CD4-positive, alpha-beta T cell (primary cell): Measurements from ENCODE around the gene PCYT1A. TPM values are rescaled to one million over a fixed set of nuclear protein-coding genes. Genes with fewer than 3 reads are reported as not detected.
A peak's percentile ranks its signal among the peaks of the same experiment; 100 is the strongest.

Experiments
- ATAC-seq: fragments of 200-7000 bp; cut with Tn5 transposase; one replicate; pipeline ENCODE4 v1.10.0; 2022; ENCODE audit warnings: mild to moderate bottlenecking; ENCODE audit not compliant: poor library complexity
- CTCF ChIA-PET: fragments of 350-600 bp; sonication (Branson Sonifier 250); formaldehyde crosslinking; loops from one replicate; lab custom pipeline; 2021; ENCODE audit warnings: antibody characterized with exemption, inconsistent platforms; lab: Charles Lee
- POLR2A ChIA-PET: fragments of 350-600 bp; sonication (Branson Sonifier 250); formaldehyde crosslinking; loops from one replicate; lab custom pipeline; 2021; ENCODE audit warnings: antibody characterized with exemption, inconsistent platforms; lab: Charles Lee
- DNase-seq, 14 experiments: peaks; one replicate each; pipeline ENCODE4 v3.0.0-alpha.2; 2013 to 2020; ENCODE audit warnings: mixed read lengths in 2 of 14
- H3K27ac ChIP-seq, 2 donors: one replicate each; pipeline versions ENCODE4 v1.5.1 to v1.7.0; 2013; ENCODE audit warnings: low read length in 2 of 2, low read depth in 1 of 2, mild to moderate bottlenecking in 1 of 2
- H3K27me3 ChIP-seq, 2 experiments: 1 replicate in 1 of 2; 2 replicates in 1 of 2; pipeline versions ENCODE4 v1.6.1 to v1.7.0; 2013; ENCODE audit warnings: low read length in 2 of 2, control low read depth in 1 of 2, mild to moderate bottlenecking in 1 of 2, moderate library complexity in 1 of 2; ENCODE audit not compliant: insufficient read depth in 2 of 2, control insufficient read depth in 1 of 2
- H3K36me3 ChIP-seq: one replicate; pipeline ENCODE4 v1.6.1; 2013; ENCODE audit warnings: low read length, control low read depth; ENCODE audit not compliant: insufficient read depth
- H3K4me1 ChIP-seq: one replicate; pipeline ENCODE4 v1.6.1; 2013; ENCODE audit warnings: low read length, control low read depth; ENCODE audit not compliant: insufficient read depth
- H3K4me3 ChIP-seq: one replicate; pipeline ENCODE4 v1.5.1; 2013; ENCODE audit warnings: mild to moderate bottlenecking, low read length, moderate library complexity
- H3K9me3 ChIP-seq, 2 experiments: 1 replicate in 1 of 2; 2 replicates in 1 of 2; pipeline versions ENCODE4 v1.6.1 to v1.7.0; 2013; ENCODE audit warnings: low read length in 2 of 2, mild to moderate bottlenecking in 2 of 2, control low read depth in 1 of 2, moderate library complexity in 1 of 2; ENCODE audit not compliant: control insufficient read depth in 1 of 2, insufficient read depth in 1 of 2
- H3K27ac Mint-ChIP-seq: one replicate; pipeline ENCODE4 v1.8.0; 2020; ENCODE audit warnings: mixed read lengths
- H3K27me3 Mint-ChIP-seq: one replicate; pipeline ENCODE4 v1.8.0; 2021; ENCODE audit warnings: mixed read lengths
- H3K36me3 Mint-ChIP-seq: one replicate; pipeline ENCODE4 v1.8.0; 2021; ENCODE audit warnings: low read depth, mixed read lengths
- H3K4me1 Mint-ChIP-seq: one replicate; pipeline ENCODE4 v1.8.0; 2021; ENCODE audit warnings: low read depth, mixed read lengths
- H3K4me3 Mint-ChIP-seq: one replicate; pipeline ENCODE4 v1.8.0; 2020; ENCODE audit warnings: mild to moderate bottlenecking, mixed read lengths
- H3K9me3 Mint-ChIP-seq: one replicate; pipeline ENCODE4 v1.8.0; 2020; ENCODE audit warnings: mixed read lengths
- intact Hi-C, 2 experiments: fragments of 100-400 bp; cut with DNase I in 1 of 2; cut with micrococcal nuclease in 1 of 2; formaldehyde crosslinking; loops; one replicate each; pipeline versions ENCODE4 v1.15.1 to v1.9.0; 2023 to 2025; cut with DNase I, micrococcal nuclease
- total RNA-seq, 174 experiments: library from RNA in 2 of 174; stranded (reverse) in 2 of 174; gene quantifications; one replicate each; pipeline ENCODE4 v1.2.3 and lab custom pipeline; 2021 to 2026
- TF ChIP-seq, protein P1 (sequence below): fragments of 200-600 bp; IDR thresholded peaks from one replicate; pipeline ENCODE4 v1.8.0; 2022; ENCODE audit warnings: antibody characterized with exemption, mild to moderate bottlenecking

The PCYT1A gene
- total RNA-seq, 2 experiments from 2014 or later = 49.8 to 54.7 TPM

DNA sequence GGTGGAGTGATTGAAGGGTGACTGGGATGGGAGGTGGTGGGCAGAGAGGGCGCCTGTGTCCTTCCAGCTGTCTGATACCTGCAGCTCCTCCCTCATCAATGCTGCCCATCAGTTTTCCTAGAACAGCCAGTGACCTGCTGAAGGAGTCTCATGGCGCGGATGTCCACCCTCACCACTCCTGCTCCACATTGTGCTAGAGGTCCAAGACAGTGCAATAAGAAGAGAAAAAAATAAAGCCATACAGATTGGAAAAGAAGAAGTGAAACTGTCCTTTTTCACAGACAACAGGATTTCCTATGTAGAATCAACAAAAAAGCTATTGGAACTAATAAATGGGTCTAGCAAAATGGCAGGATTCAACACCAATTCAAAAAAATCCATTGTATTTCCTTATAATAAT, 83.7 kb downstream of the PCYT1A start:
- TF ChIP-seq, protein P1, sequence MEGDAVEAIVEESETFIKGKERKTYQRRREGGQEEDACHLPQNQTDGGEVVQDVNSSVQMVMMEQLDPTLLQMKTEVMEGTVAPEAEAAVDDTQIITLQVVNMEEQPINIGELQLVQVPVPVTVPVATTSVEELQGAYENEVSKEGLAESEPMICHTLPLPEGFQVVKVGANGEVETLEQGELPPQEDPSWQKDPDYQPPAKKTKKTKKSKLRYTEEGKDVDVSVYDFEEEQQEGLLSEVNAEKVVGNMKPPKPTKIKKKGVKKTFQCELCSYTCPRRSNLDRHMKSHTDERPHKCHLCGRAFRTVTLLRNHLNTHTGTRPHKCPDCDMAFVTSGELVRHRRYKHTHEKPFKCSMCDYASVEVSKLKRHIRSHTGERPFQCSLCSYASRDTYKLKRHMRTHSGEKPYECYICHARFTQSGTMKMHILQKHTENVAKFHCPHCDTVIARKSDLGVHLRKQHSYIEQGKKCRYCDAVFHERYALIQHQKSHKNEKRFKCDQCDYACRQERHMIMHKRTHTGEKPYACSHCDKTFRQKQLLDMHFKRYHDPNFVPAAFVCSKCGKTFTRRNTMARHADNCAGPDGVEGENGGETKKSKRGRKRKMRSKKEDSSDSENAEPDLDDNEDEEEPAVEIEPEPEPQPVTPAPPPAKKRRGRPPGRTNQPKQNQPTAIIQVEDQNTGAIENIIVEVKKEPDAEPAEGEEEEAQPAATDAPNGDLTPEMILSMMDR = no peak
- peaks cover 9% of the 10 kb centered on the region for H3K4me1 Mint-ChIP-seq
- H3K9me3 ChIP-seq = peaks cover 0 to 4% of the 10 kb centered on the region in 2 experiments
- no peaks in the 10 kb centered on the region for H3K36me3 ChIP-seq
- ChIA-PET CTCF (no interaction called here), POLR2A (no interaction called here)
- DNase-seq (no peak), ATAC-seq (no peak)
- no peaks in the 10 kb centered on the region for H3K27me3 ChIP-seq
- no peak overlapping the region for H3K4me3 Mint-ChIP-seq
- H3K4me1 ChIP-seq = peaks cover 18% of the 10 kb centered on the region
- no peak overlapping the region for H3K27ac Mint-ChIP-seq
- H3K27me3 Mint-ChIP-seq = no peaks in the 10 kb centered on the region
- no peaks in the 10 kb centered on the region for H3K9me3 Mint-ChIP-seq
- no peak overlapping the region for H3K4me3 ChIP-seq
- intact Hi-C loops = no loop called here
- H3K27ac ChIP-seq = no peak overlapping the region
- H3K36me3 Mint-ChIP-seq = no peaks in the 10 kb centered on the region

DNA sequence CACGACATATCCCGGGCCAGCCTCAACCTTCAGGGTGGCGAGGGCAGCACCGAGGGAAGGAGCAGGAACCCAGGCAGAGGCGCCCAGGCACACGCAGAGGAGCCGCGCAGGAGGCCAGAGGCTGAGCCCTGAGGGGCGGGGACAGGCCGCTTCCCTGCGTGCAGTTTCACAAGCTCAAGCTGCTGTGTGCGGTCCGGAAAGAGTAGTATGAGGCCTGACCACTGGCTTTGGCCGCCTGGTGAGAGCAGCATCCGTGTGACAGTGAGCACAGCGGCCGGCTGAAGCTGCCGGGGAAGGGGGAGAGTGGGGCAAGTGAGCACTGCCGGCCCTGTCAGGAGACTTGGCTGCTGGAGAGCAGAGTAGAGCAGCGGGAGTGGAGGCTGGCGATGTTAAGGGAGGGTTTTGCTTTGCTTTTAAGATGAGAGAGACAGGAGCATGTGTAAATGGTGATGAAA, 85.0 kb downstream of the PCYT1A start:
- TF ChIP-seq, protein P1 = no peak
- Mint-ChIP-seq H3K4me1 (peaks cover 5% of the 10 kb centered on the region), H3K36me3 (no peaks in the 10 kb centered on the region), H3K27ac (no peak overlapping the region), H3K4me3 (no peak overlapping the region), H3K27me3 (no peaks in the 10 kb centered on the region), H3K9me3 (no peaks in the 10 kb centered on the region)
- Histone ChIP-seq H3K4me3 (no peak overlapping the region), H3K9me3 (peaks cover 0 to 4% of the 10 kb centered on the region in 2 experiments), H3K4me1 (peaks cover 7% of the 10 kb centered on the region), H3K36me3 (no peaks in the 10 kb centered on the region), H3K27ac (no peak overlapping the region), H3K27me3 (no peaks in the 10 kb centered on the region)
- ATAC-seq (no peak), DNase-seq (peak in 2 of 14 experiments; percentile 49 to 53)
- ChIA-PET POLR2A (interaction anchor here (0.5 kb wide), 1 partner anchor 868 kb away, joined by 3 read pairs; no protein-coding TSS in a partner anchor), CTCF (no interaction called here)
- intact Hi-C loops = no loop called here

DNA sequence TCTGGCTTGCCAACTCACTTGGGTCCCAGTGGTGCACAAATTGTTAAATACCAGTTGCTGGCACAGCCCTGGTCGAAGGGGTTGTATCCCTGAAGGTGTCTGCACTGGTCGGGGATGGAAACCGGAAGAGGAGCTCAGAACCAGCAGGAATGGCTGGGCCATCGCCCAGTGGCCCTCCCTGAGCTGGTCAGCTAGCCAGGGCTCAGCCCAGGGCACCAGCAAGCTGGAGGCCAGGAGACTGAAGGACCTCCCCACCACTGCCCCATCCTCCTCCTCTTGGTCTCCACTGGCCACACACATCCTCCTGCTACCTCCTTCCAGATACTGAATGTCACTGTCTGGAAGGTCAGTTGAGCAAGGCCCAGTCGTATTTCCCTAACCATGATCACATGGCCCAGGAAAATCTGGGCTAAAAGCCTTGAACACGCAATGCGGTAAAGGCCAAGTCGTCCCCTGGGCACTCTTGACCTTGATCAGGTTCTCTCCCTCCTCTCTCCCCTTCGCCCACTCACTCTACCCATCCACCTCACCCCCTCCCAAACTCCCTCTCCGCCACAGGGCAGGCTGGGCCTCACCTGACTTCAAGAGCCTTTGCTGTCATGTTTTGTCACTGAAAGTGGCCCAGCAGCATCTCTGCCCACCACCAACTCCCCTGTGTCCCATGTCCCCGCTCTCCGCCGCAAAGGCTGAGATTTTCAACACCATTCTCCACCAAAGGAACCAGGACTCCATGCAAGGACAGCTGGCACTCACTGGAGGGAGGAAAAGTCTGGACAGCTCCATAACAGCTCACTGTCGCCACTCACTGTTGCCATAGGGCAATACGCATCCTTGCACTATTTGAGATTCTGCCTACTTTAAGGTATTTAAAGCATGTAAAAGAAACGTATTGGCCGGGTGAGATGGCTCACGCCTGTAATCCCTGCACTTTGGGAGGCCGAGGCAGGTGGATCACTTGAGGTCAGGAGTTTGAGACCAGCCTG, 88.5 kb downstream of the PCYT1A start:
- Histone ChIP-seq H3K4me1 (peaks cover 21% of the 10 kb centered on the region), H3K27ac (no peak overlapping the region), H3K4me3 (no peak overlapping the region), H3K36me3 (no peaks in the 10 kb centered on the region), H3K27me3 (no peaks in the 10 kb centered on the region), H3K9me3 (no peaks in the 10 kb centered on the region)
- ChIA-PET POLR2A (no interaction called here), CTCF (no interaction called here)
- no peak overlapping the region for H3K4me3 Mint-ChIP-seq
- TF ChIP-seq, protein P1 = no peak
- no peaks in the 10 kb centered on the region for H3K36me3 Mint-ChIP-seq
- H3K27me3 Mint-ChIP-seq = no peaks in the 10 kb centered on the region
- intact Hi-C loops = loop anchor here in 1 of 2 experiments (5.0 kb wide), 1 partner anchor 347 kb away; no protein-coding TSS in a partner anchor
- no peaks in the 10 kb centered on the region for H3K4me1 Mint-ChIP-seq
- H3K9me3 Mint-ChIP-seq = no peaks in the 10 kb centered on the region
- no peak overlapping the region for H3K27ac Mint-ChIP-seq
- ATAC-seq (no peak), DNase-seq (no peak)
